Osteocyte (in vitro differentiated cells): ENCODE measurements around the gene TEC. TPM values are rescaled to one million over a fixed set of nuclear protein-coding genes. Genes with fewer than 3 reads are reported as not detected.

Experiments
- DNase-seq: peaks from one replicate; pipeline ENCODE4 v3.0.0; 2021; ENCODE audit warnings: mixed read lengths; ENCODE audit not compliant: unreplicated experiment; ENCODE audit errors: extremely low spot score
- H3K27ac Mint-ChIP-seq: one replicate; pipeline ENCODE4 v1.8.0; 2021; ENCODE audit warnings: mild to moderate bottlenecking, mixed read lengths; ENCODE audit not compliant: unreplicated experiment
- H3K27me3 Mint-ChIP-seq: one replicate; pipeline ENCODE4 v1.8.0; 2021; ENCODE audit warnings: mixed read lengths; ENCODE audit not compliant: unreplicated experiment
- H3K36me3 Mint-ChIP-seq: one replicate; pipeline ENCODE4 v1.8.0; 2021; ENCODE audit warnings: mixed read lengths; ENCODE audit not compliant: unreplicated experiment
- H3K4me1 Mint-ChIP-seq: one replicate; pipeline ENCODE4 v1.8.0; 2021; ENCODE audit warnings: mixed read lengths; ENCODE audit not compliant: unreplicated experiment
- H3K4me3 Mint-ChIP-seq: one replicate; pipeline ENCODE4 v1.8.0; 2021; ENCODE audit warnings: mild to moderate bottlenecking, moderate library complexity, mixed read lengths; ENCODE audit not compliant: unreplicated experiment
- H3K9me3 Mint-ChIP-seq: one replicate; pipeline ENCODE4 v1.8.0; 2021; ENCODE audit warnings: mixed read lengths; ENCODE audit not compliant: unreplicated experiment
- CTCF ChIP-seq: fragments of 200-600 bp; sonication (generic); IDR thresholded peaks from 2 replicates; pipeline ENCODE4 v1.5.0; 2021; ENCODE audit warnings: antibody characterized with exemption, mild to moderate bottlenecking, moderate library complexity
- total RNA-seq: library from RNA; stranded (reverse); gene quantifications from 2 replicates; pipeline ENCODE4 v1.2.1, GENCODE V29; 2021

Gene TEC
- total RNA-seq, 1 donor from 2014 or later: not detected

GRCh38 chr4:48254381-48255071, 15.1 kb downstream of the TEC start:
- no peak for DNase-seq

GRCh38 chr4:48252313-48252712, 17.3 kb downstream of the TEC start:
- Mint-ChIP-seq H3K36me3 (no peaks in the 10 kb centered on the region), H3K4me1 (peaks cover 2% of the 10 kb centered on the region), H3K27me3 (peaks cover 62% of the 10 kb centered on the region), H3K27ac (no peak overlapping the region), H3K4me3 (no peak overlapping the region), H3K9me3 (no peaks in the 10 kb centered on the region)
- no peak for TF ChIP-seq CTCF
- DNase-seq: no peak

More at GRCh38 chr4:48254381-48255071, 15.1 kb downstream of the TEC start:
- H3K27me3 Mint-ChIP-seq: peaks cover 71% of the 10 kb centered on the region
- no peaks in the 10 kb centered on the region for H3K36me3 Mint-ChIP-seq
- H3K4me1 Mint-ChIP-seq: no peaks in the 10 kb centered on the region
- H3K9me3 Mint-ChIP-seq: no peaks in the 10 kb centered on the region
- no peak overlapping the region for H3K27ac Mint-ChIP-seq
- no peak overlapping the region for H3K4me3 Mint-ChIP-seq
- TF ChIP-seq CTCF: no peak

GRCh38 chr4:48250980-48251379, 18.7 kb downstream of the TEC start:
- no peak for DNase-seq
- TF ChIP-seq CTCF: no peak
- H3K4me3 Mint-ChIP-seq: no peak overlapping the region
- H3K27ac Mint-ChIP-seq: no peak overlapping the region
- peaks cover 6% of the 10 kb centered on the region for H3K4me1 Mint-ChIP-seq
- no peaks in the 10 kb centered on the region for H3K9me3 Mint-ChIP-seq
- no peaks in the 10 kb centered on the region for H3K36me3 Mint-ChIP-seq
- peaks cover 59% of the 10 kb centered on the region for H3K27me3 Mint-ChIP-seq

DNA sequence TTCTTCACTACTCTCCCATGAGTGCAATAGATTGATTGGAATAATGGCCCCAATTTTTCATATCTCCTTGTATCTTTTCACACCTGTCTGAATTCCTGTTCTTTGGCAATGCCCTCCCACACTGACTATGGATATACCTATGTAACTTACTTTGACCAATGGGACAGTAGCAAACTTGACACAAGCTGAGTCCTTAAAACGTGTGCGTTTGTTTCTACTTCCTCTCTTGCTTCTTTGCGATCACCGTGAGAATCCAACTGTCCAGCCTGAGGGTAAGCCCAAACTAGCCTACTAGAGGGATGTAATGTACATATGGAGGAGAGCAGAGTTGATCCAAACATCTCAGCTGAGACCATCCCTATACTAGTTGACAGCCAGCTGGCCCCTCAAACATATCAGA, 19.3 kb downstream of the TEC start:
- no peak for TF ChIP-seq CTCF

DNA sequence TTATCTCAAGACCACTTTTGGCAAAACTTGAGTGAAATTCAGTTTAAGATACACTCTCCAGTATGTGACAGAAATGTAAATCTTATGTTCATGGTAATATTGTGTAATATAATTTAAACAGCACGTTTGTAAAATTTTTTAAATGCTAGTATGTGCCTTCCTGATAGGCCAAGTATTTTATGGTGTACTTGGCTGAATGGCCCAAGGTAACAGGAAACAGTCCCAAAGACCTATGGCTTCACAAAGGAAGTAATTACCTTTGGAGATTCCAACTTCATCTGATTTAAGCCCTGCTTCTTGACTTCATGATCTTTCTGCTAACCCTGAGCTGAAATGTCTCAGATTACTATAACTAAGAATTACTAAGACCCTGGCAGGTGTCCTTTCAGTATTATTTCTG, 20.3 kb downstream of the TEC start:
- Mint-ChIP-seq H3K27ac (no peak overlapping the region), H3K4me3 (no peak overlapping the region), H3K27me3 (peaks cover 55% of the 10 kb centered on the region), H3K36me3 (no peaks in the 10 kb centered on the region), H3K9me3 (no peaks in the 10 kb centered on the region), H3K4me1 (peaks cover 6% of the 10 kb centered on the region)
- no peak for TF ChIP-seq CTCF
- DNase-seq: no peak

More for the DNA sequence above, 19.3 kb downstream of the TEC start:
- Mint-ChIP-seq H3K27ac (no peak overlapping the region), H3K9me3 (no peaks in the 10 kb centered on the region), H3K27me3 (peaks cover 56% of the 10 kb centered on the region), H3K36me3 (no peaks in the 10 kb centered on the region), H3K4me1 (peaks cover 6% of the 10 kb centered on the region), H3K4me3 (no peak overlapping the region)
- no peak for DNase-seq
